HG03520 (cell line): ENCODE measurements around the gene GPR21.

Experiments used
- ATAC-seq: cut with Tn5 transposase; IDR thresholded peaks from one replicate; pipeline ENCODE4 v1.9.1; 2021; ENCODE audit warnings: mild to moderate bottlenecking, moderate library complexity; ENCODE audit not compliant: unreplicated experiment

GPR21 gene

GRCh38 chr9:123063177-123063598 lies 29.7 kb downstream of the GPR21 start:
- no peak for ATAC-seq

GRCh38 chr9:123063896-123064295 lies 30.4 kb downstream of the GPR21 start:
- ATAC-seq, result no peak

- ATAC-seq, result no peak
These were observed 31.2 kb downstream of the GPR21 start for GRCh38 chr9:123064716-123065115.

- ATAC-seq, result no peak
These were observed 31.7 kb downstream of the GPR21 start for GRCh38 chr9:123065196-123065595.

GRCh38 chr9:123067136-123067535 lies 33.7 kb downstream of the GPR21 start:
- no peak for ATAC-seq

- ATAC-seq, result no peak
These were observed 35.6 kb downstream of the GPR21 start for GRCh38 chr9:123069010-123069481.

GRCh38 chr9:123070198-123070597 lies 36.7 kb downstream of the GPR21 start:
- no peak for ATAC-seq

- no peak for ATAC-seq
These were observed 39.0 kb downstream of the GPR21 start for GRCh38 chr9:123072407-123072995.

GRCh38 chr9:123073441-123073840 lies 40.0 kb downstream of the GPR21 start:
- no peak for ATAC-seq

- ATAC-seq, result no peak
These were observed 40.5 kb downstream of the GPR21 start for GRCh38 chr9:123073991-123074422.

GRCh38 chr9:123074628-123075027 lies 41.2 kb downstream of the GPR21 start:
- ATAC-seq, result no peak

- no peak for ATAC-seq
These were observed 47.0 kb downstream of the GPR21 start for GRCh38 chr9:123080444-123080843.

- no peak for ATAC-seq
These were observed 48.4 kb downstream of the GPR21 start for GRCh38 chr9:123081824-123082223.

GRCh38 chr9:123083680-123084079 lies 50.2 kb downstream of the GPR21 start:
- no peak for ATAC-seq

- no peak for ATAC-seq
These were observed 50.8 kb downstream of the GPR21 start for GRCh38 chr9:123084256-123084655.
